IPS-18a (cell line): ENCODE measurements around the gene MT1A.

Experiments
- H3K27ac ChIP-seq: one replicate; pipeline ENCODE4 v1.5.1; 2013; ENCODE audit warnings: low read length
- H3K27me3 ChIP-seq: one replicate; pipeline ENCODE4 v1.6.1; 2013; ENCODE audit warnings: mild to moderate bottlenecking, low read length; ENCODE audit not compliant: control insufficient read depth, insufficient read depth
- H3K36me3 ChIP-seq: one replicate; pipeline ENCODE4 v1.6.1; 2013; ENCODE audit warnings: low read depth, low read length; ENCODE audit not compliant: control insufficient read depth
- H3K4me1 ChIP-seq: one replicate; pipeline ENCODE4 v1.6.1; 2013; ENCODE audit warnings: low read depth, low read length; ENCODE audit not compliant: control insufficient read depth
- H3K4me3 ChIP-seq: one replicate; pipeline ENCODE4 v1.5.1; 2013; ENCODE audit warnings: low read length
- H3K9ac ChIP-seq: one replicate; pipeline ENCODE4 v1.6.1; 2013; ENCODE audit warnings: mild to moderate bottlenecking, low read length, moderate library complexity
- H3K9me3 ChIP-seq: one replicate; pipeline ENCODE4 v1.6.1; 2013; ENCODE audit warnings: low read depth, low read length; ENCODE audit not compliant: control insufficient read depth

MT1A gene

DNA sequence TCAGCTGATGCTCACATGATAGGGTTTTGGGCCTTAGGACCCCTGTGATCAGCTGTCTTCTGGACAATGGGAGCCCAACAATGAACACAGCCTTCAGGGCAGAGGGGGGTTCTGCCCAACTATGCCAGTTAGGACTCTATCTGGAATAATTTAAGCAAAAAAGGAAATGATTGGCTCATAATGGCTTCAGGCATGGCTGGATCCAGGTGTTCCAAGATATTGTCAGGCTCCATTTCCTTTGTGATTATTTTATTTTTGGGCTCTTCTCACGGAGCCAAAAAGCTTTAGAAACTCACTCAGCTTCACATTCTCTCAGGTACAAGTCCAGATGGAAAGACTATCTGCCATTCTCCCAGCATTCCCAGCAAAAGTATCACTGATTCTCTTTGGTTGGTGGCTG is 33.0 kb upstream of the MT1A start:
- Histone ChIP-seq H3K27ac (no peak overlapping the region), H3K4me3 (no peak overlapping the region), H3K9ac (no peak overlapping the region), H3K36me3 (no peaks in the 10 kb centered on the region), H3K27me3 (peaks cover 51% of the 10 kb centered on the region), H3K4me1 (peaks cover 13% of the 10 kb centered on the region), H3K9me3 (no peaks in the 10 kb centered on the region)

DNA sequence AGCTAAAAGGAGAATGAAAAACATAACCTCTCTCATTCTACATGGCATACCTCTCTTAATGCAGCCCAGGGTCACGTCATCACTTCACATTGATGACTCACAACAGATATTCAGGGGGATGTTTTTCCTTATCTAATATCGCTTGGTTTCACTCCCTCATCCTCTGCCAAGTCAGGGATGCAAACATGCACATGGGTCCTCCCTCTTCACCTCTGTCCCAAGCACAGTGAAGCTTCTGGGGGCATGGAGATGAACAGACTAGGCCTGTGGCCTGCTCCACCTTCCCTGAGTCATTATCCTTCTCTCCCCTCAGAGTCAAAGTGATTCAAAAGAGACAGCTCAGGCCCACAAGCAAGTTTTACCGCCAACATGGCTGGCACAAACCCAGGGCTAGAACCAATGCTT is 32.4 kb upstream of the MT1A start:
- H3K9me3 ChIP-seq = no peaks in the 10 kb centered on the region
- no peak overlapping the region for H3K9ac ChIP-seq
- peaks cover 13% of the 10 kb centered on the region for H3K4me1 ChIP-seq
- H3K4me3 ChIP-seq = no peak overlapping the region
- peaks cover 57% of the 10 kb centered on the region for H3K27me3 ChIP-seq
- no peak overlapping the region for H3K27ac ChIP-seq
- no peaks in the 10 kb centered on the region for H3K36me3 ChIP-seq

DNA sequence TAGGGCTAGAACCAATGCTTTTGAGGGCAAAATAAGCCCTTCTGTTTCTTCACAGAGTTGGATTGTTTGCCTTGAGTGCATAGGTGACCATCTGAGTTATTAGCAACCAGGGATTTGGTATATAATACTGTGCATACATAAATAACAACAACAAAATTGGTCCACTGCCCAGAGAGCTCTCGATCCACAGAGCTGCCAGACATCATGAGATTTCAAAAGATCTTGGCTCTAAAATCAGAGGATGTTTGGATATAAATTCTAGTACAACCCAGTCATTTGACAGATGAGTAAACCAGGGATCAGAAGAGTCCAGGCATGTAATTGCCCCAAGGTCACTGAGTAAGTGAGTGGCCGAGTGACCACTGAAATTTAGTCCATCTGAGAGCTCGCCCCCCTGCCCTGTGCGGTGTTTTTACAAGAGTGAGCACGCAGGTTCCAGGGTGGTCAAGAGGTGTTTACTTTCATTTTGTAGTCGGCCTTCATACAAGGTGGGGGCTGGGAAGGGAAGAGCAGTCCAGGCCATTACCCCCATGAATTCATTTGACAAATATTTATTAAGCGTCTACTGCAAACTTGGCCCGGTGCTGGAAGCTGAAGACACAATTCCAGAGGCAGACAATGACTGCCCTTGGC is 31.9 kb upstream of the MT1A start:
- no peak overlapping the region for H3K9ac ChIP-seq
- H3K4me1 ChIP-seq = peaks cover 13% of the 10 kb centered on the region
- no peak overlapping the region for H3K27ac ChIP-seq
- H3K36me3 ChIP-seq = no peaks in the 10 kb centered on the region
- no peak overlapping the region for H3K4me3 ChIP-seq
- H3K9me3 ChIP-seq = no peaks in the 10 kb centered on the region
- H3K27me3 ChIP-seq = peaks cover 62% of the 10 kb centered on the region

DNA sequence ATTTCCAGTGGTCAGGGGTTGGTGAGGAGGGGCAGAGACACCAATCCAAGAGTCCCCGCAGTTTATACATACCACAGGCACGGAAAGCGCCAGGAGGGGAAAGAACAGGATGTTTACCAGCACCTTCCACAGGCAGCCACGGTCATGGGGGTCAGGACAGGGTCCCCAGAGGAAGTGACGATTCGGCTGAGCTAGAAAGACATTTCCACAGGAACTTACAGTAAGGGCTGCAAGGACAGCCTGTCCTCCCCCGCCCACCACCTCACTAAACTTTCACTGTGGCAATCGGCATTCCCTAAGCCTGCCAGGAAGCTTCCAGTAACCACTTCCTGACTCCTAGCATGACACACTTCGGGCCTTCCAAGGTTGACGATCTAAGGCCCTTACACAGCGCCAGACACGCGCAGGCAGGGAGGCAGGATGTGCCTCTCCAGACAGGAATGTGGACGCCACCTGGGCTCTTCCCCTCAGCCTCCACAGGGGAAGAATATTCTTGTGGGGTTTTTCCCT is 31.3 kb upstream of the MT1A start:
- H3K4me3 ChIP-seq = no peak overlapping the region
- H3K27ac ChIP-seq = no peak overlapping the region
- H3K9me3 ChIP-seq = no peaks in the 10 kb centered on the region
- no peaks in the 10 kb centered on the region for H3K36me3 ChIP-seq
- H3K27me3 ChIP-seq = peaks cover 63% of the 10 kb centered on the region
- no peak overlapping the region for H3K9ac ChIP-seq
- peaks cover 13% of the 10 kb centered on the region for H3K4me1 ChIP-seq

DNA sequence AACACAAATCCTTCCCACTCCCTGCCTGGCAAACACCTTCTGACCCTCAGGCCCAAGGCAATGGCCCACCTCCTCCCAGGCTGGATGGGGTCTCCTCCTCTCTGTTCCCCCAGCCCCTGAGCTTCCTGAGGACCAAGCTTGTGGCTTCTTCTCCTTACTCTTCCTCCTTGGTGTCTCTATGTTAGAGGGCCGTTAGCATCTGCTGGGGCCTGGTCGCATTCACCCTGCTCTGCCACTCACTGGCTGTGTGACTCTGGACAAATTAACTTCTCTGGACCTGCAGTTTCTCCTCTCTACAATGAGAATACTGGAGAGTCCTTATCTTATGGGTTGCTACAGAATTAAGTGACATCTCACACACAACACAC is 30.8 kb upstream of the MT1A start:
- H3K4me1 ChIP-seq = peaks cover 13% of the 10 kb centered on the region
- peak overlapping the region; percentile 47 for H3K9ac ChIP-seq
- H3K27ac ChIP-seq = no peak overlapping the region
- no peaks in the 10 kb centered on the region for H3K36me3 ChIP-seq
- no peaks in the 10 kb centered on the region for H3K9me3 ChIP-seq
- H3K4me3 ChIP-seq = peak overlapping the region; percentile 70
- peaks cover 60% of the 10 kb centered on the region for H3K27me3 ChIP-seq

DNA sequence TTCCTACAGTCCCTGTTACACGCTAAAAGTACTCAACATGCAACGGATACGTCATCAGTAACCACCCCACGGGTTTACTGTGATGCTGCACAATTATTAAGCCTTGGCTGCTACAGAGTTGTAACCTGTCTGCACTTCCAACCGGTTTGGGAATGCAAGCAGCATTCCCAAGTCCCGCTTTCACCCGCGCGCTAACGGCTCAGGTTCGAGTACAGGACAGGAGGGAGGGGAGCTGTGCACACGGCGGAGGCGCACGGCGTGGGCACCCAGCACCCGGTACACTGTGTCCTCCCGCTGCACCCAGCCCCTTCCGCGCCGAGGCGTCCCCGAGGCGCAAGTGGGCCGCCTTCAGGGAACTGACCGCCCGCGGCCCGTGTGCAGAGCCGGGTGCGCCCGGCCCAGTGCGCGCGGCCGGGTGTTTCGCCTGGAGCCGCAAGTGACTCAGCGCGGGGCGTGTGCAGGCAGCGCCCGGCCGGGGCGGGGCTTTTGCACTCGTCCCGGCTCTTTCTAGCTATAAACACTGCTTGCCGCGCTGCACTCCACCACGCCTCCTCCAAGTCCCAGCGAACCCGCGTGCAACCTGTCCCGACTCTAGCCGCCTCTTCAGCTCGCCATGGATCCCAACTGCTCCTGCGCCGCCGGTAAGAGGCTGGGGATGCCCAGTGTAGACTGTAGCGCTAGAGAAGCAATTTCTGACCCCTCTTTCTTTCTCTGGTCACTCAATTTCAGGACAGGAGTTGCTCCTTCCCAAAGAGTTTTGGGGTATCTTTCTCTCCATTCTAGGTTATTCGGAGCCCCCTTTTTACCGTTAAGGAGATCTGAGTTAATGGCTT is 30.2 kb upstream of the MT1A start, which contains the start of gene MT2A:
Gene MT2A (plus strand): TSS at position 542 of the 833 bp plus-strand sequence. CDS start 72 bp downstream, at position 614.
- no peaks in the 10 kb centered on the region for H3K9me3 ChIP-seq
- peaks cover 61% of the 10 kb centered on the region for H3K27me3 ChIP-seq
- H3K27ac ChIP-seq = no peak within 1 kb of the TSS
- peak within 1 kb of the TSS; percentile 52 for H3K9ac ChIP-seq
- peaks cover 13% of the 10 kb centered on the region for H3K4me1 ChIP-seq
- H3K36me3 ChIP-seq = no peaks in the 10 kb centered on the region
- H3K4me3 ChIP-seq = peak within 1 kb of the TSS; percentile 70

DNA sequence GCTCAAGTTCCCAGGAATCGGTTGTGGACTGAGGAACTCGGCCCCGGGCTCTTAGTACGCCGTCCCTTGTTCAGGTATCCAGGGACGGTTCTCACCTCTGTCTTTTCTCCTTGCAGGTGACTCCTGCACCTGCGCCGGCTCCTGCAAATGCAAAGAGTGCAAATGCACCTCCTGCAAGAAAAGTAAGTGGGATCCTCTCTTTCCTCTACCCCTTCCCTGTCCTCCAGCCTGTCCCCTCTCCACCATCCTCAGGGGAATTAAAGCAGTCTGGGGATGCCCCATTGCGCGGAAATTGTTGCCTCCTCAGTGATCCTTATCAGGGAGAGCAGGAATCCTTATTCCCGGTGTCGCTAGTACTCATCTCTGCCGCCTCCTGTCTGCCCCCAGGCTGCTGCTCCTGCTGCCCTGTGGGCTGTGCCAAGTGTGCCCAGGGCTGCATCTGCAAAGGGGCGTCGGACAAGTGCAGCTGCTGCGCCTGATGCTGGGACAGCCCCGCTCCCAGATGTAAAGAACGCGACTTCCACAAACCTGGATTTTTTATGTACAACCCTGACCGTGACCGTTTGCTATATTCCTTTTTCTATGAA is 29.5 kb upstream of the MT1A start:
- H3K27me3 ChIP-seq = peaks cover 68% of the 10 kb centered on the region
- no peak overlapping the region for H3K27ac ChIP-seq
- H3K9me3 ChIP-seq = no peaks in the 10 kb centered on the region
- peak overlapping the region; percentile 70 for H3K4me3 ChIP-seq
- H3K4me1 ChIP-seq = peaks cover 13% of the 10 kb centered on the region
- H3K36me3 ChIP-seq = no peaks in the 10 kb centered on the region
- H3K9ac ChIP-seq = peak overlapping the region; percentile 52

DNA sequence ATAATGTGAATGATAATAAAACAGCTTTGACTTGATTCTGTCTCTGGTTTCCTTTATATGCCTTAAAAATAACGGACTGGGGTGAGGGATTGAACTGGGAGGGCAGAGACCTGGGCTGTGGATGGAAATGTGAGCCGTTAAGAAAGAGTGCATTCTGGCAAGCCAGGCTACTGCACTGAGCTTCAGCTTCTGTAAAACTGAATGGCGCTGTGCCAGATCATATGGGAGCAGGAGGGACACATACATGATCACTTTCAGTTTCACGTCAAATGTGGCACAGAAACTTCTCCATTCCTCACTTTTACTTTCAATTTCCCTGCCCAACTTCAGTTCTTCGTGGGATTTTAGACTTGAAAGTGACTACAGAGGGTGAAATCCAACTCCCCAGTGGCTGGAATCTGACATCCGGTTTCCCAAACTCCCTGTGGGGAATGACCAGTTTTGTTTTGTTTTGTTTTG is 29.0 kb upstream of the MT1A start:
- Histone ChIP-seq H3K9ac (no peak overlapping the region), H3K36me3 (no peaks in the 10 kb centered on the region), H3K27ac (no peak overlapping the region), H3K9me3 (no peaks in the 10 kb centered on the region), H3K4me1 (peaks cover 13% of the 10 kb centered on the region), H3K4me3 (peak overlapping the region; percentile 70), H3K27me3 (peaks cover 74% of the 10 kb centered on the region)

DNA sequence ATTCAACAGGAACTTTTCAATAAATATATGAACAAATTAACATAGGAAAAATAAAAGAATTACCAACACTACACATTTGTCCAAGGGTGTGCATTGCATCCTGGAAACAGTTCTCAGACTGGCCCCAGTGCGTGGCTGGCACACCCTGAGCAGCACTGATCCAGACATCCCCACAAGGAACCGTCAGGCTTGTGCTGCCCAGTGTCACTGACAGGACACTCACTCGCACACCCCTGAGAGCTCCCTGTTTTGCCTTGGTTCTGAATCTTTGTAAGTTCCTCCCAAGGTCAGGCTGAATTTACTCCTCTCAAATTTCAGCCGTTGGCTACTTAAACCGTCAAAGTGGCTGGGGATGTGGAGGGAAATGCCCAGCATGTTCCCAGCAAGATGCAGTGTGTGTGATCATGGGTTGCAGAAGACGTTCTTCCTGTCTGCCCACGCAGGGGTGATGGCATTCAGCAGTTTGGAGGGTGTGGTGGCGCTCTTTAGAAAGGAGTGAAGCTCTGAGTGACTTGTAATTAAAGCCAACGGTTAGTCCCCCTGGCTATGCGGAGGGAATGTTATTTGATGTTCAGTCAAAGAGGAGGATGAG is 28.4 kb upstream of the MT1A start:
- Histone ChIP-seq H3K9ac (no peak overlapping the region), H3K36me3 (no peaks in the 10 kb centered on the region), H3K27ac (no peak overlapping the region)

DNA sequence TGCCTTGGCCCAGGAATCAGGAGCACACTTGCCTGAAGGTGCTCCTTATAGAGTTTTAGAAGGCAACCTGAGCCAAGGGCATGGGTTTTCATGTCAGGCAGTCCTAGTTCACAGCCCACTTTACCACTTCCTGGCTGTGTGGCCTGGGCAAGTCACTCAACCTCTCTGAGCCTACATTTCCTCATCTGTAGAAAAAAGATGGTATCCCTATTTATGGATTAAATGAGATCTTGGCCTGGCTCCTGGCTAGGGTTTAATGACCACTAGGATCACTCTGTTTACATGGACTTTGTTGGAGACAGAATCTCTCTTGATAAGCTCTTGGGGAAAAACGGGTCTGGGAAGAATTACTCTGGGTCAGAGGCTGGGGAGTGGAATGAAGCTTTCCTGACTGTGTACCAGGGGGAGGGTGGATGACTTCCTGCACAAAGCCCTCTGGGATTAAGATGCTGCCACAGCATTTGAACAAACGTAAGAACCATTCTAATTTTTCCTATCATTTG is 27.8 kb upstream of the MT1A start:
- Histone ChIP-seq H3K4me1 (peaks cover 13% of the 10 kb centered on the region), H3K27ac (no peak overlapping the region), H3K9ac (no peak overlapping the region), H3K27me3 (peaks cover 85% of the 10 kb centered on the region), H3K4me3 (no peak overlapping the region), H3K9me3 (no peaks in the 10 kb centered on the region), H3K36me3 (no peaks in the 10 kb centered on the region)

More for the DNA sequence above, 28.4 kb upstream of the MT1A start:
- H3K27me3 ChIP-seq = peaks cover 80% of the 10 kb centered on the region
- no peak overlapping the region for H3K4me3 ChIP-seq
- peaks cover 13% of the 10 kb centered on the region for H3K4me1 ChIP-seq
- H3K9me3 ChIP-seq = no peaks in the 10 kb centered on the region

DNA sequence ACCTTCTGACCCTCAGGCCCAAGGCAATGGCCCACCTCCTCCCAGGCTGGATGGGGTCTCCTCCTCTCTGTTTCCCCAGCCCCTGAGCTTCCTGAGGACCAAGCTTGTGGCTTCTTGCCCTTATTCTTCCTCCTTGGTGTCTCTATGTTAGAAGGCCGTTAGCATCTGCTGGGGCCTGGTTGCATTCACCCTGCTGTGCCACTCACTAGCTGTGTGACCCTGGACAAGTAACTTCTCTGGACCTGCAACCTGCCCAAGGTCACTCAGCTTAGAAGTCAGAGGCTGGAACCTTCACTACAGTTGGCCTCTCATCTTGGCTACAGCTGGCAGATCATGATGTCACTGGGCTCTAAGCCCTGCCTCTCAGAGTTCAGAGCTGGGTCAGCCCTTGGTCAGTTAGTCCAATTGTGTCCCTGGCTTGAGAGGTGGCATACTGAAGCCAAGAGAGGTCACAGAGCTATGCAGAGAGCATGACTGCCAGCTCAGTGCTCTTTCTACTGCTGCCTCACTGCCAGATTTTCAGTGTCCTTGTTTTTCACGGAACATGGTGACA is 27.1 kb upstream of the MT1A start:
- H3K9me3 ChIP-seq = no peaks in the 10 kb centered on the region
- no peak overlapping the region for H3K4me3 ChIP-seq
- no peak overlapping the region for H3K27ac ChIP-seq
- peaks cover 87% of the 10 kb centered on the region for H3K27me3 ChIP-seq
- H3K36me3 ChIP-seq = no peaks in the 10 kb centered on the region
- peaks cover 13% of the 10 kb centered on the region for H3K4me1 ChIP-seq
- H3K9ac ChIP-seq = no peak overlapping the region
